CD14-positive monocyte (primary cell): ENCODE measurements around the gene MAP3K10. TPM values are rescaled to one million over a fixed set of nuclear protein-coding genes. Genes with fewer than 3 reads are reported as not detected.

Source experiments
- DNase-seq, 3 donors: peaks; one replicate each; pipeline ENCODE4 v3.0.0-alpha.2; 2011 to 2022
- H2AFZ ChIP-seq: 2 replicates; pipeline ENCODE4 v1.6.0; 2012; ENCODE audit warnings: mild to moderate bottlenecking, low read depth, low read length, inconsistent platforms; ENCODE audit not compliant: insufficient read depth, poor library complexity, severe bottlenecking
- H3K27ac ChIP-seq, 2 donors: 1 replicate in 1 of 2; 2 replicates in 1 of 2; pipeline ENCODE4 v1.5.1; 2012 to 2013; ENCODE audit warnings: low read length in 2 of 2, control low read depth in 1 of 2, inconsistent platforms in 1 of 2, low read depth in 1 of 2, mild to moderate bottlenecking in 1 of 2
- H3K27me3 ChIP-seq, 2 donors: one replicate each; pipeline versions ENCODE4 v1.6.0 to v1.6.1; 2011 to 2013; ENCODE audit warnings: low read length in 2 of 2; ENCODE audit not compliant: control insufficient read depth in 2 of 2, insufficient read depth in 2 of 2
- H3K36me3 ChIP-seq, 2 donors: replicated peaks in 1 of 2; 1 replicate in 1 of 2; 2 replicates in 1 of 2; pipeline versions ENCODE4 v1.5.1 to v1.6.1; 2012 to 2013; ENCODE audit warnings: low read length in 2 of 2, control low read depth in 1 of 2, inconsistent platforms in 1 of 2, mild to moderate bottlenecking in 1 of 2; ENCODE audit not compliant: insufficient read depth in 2 of 2, control insufficient read depth in 1 of 2
- H3K4me1 ChIP-seq, 2 donors: 1 replicate in 1 of 2; 2 replicates in 1 of 2; pipeline versions ENCODE4 v1.5.1 to v1.6.1; 2012 to 2013; ENCODE audit warnings: low read length in 2 of 2, control low read depth in 1 of 2, inconsistent platforms in 1 of 2, mild to moderate bottlenecking in 1 of 2, moderate library complexity in 1 of 2; ENCODE audit not compliant: insufficient read depth in 2 of 2, control insufficient read depth in 1 of 2
- H3K4me2 ChIP-seq: replicated peaks from 2 replicates; pipeline ENCODE3; 2012; ENCODE audit warnings: low read length, moderate library complexity, mild to moderate bottlenecking; ENCODE audit not compliant: poor library complexity, severe bottlenecking; ENCODE audit errors: extremely low read depth
- H3K4me3 ChIP-seq, 3 experiments: fragments of 200-600 bp in 1 of 3; sonication (generic) in 1 of 3; replicated peaks in 1 of 3; 1 replicate in 2 of 3; 2 replicates in 1 of 3; pipeline ENCODE4 v1.5.1; 2011 to 2013; ENCODE audit warnings: low read length in 3 of 3, mild to moderate bottlenecking in 3 of 3, control low read depth in 2 of 3, low read depth in 2 of 3, inconsistent platforms in 1 of 3, moderate library complexity in 1 of 3
- H3K79me2 ChIP-seq: 2 replicates; pipeline ENCODE4 v1.6.0; 2012; ENCODE audit warnings: mild to moderate bottlenecking, control low read depth, inconsistent platforms, low read length, moderate library complexity; ENCODE audit not compliant: insufficient read depth
- H3K9ac ChIP-seq: 2 replicates; pipeline ENCODE4 v1.6.0; 2017; ENCODE audit warnings: low read length, mild to moderate bottlenecking; ENCODE audit not compliant: insufficient read depth, poor library complexity, severe bottlenecking
- H3K9me3 ChIP-seq, 2 donors: replicated peaks in 1 of 2; 1 replicate in 1 of 2; 2 replicates in 1 of 2; pipeline versions ENCODE4 v1.5.1 to v1.6.1; 2012 to 2013; ENCODE audit warnings: low read length in 2 of 2, control low read depth in 1 of 2; ENCODE audit not compliant: control insufficient read depth in 1 of 2, insufficient read depth in 1 of 2
- H4K20me1 ChIP-seq: 2 replicates; pipeline ENCODE4 v1.6.0; 2012; ENCODE audit warnings: mild to moderate bottlenecking, low read length, control low read depth, moderate library complexity; ENCODE audit not compliant: insufficient read depth
- H3K27ac Mint-ChIP-seq, 7 donors: one replicate each; pipeline ENCODE4 v1.8.0; 2020; ENCODE audit warnings: mild to moderate bottlenecking in 7 of 7, mixed read lengths in 7 of 7, moderate library complexity in 6 of 7, inconsistent platforms in 2 of 7
- H3K27me3 Mint-ChIP-seq, 3 donors: one replicate each; pipeline ENCODE4 v1.8.0; 2021 to 2022; ENCODE audit warnings: low read depth in 3 of 3, mild to moderate bottlenecking in 3 of 3, mixed read lengths in 3 of 3, moderate library complexity in 3 of 3, inconsistent platforms in 1 of 3
- H3K36me3 Mint-ChIP-seq, 2 donors: one replicate each; pipeline ENCODE4 v1.8.0; 2020; ENCODE audit warnings: mixed read lengths in 2 of 2, inconsistent platforms in 1 of 2, mild to moderate bottlenecking in 1 of 2
- H3K4me1 Mint-ChIP-seq: one replicate; pipeline ENCODE4 v1.8.0; 2020; ENCODE audit warnings: mild to moderate bottlenecking, mixed read lengths
- H3K4me3 Mint-ChIP-seq, 2 donors: one replicate each; pipeline ENCODE4 v1.8.0; 2020; ENCODE audit warnings: mild to moderate bottlenecking in 2 of 2, mixed read lengths in 2 of 2, moderate library complexity in 1 of 2
- H3K9me3 Mint-ChIP-seq, 7 donors: one replicate each; pipeline ENCODE4 v1.8.0; 2020 to 2022; ENCODE audit warnings: mixed read lengths in 7 of 7, mild to moderate bottlenecking in 6 of 7, moderate library complexity in 6 of 7, inconsistent platforms in 2 of 7
- CTCF ChIP-seq: fragments of 200-600 bp; IDR thresholded peaks from one replicate; pipeline ENCODE4 v1.8.0; 2022; ENCODE audit warnings: antibody characterized with exemption, mild to moderate bottlenecking
- WGBS: methylation state at CpG from one replicate; pipeline ENCODE4 v1.1.5; 2013; ENCODE audit warnings: missing lambda C conversion rate; ENCODE audit not compliant: insufficient coverage; 5-methylcytosine and 5-hydroxymethylcytosine counted together
- intact Hi-C, 2 donors: fragments of 100-400 bp; cut with micrococcal nuclease; formaldehyde crosslinking; loops; one replicate each; pipeline versions ENCODE4 v1.15.0 to v1.15.1; 2023
- polyA plus RNA-seq, 3 donors: library from polyadenylated mRNA; depleted of rRNA in 1 of 3; unstranded in 2 of 3; stranded (reverse) in 1 of 3; fragments of 300-500 nt in 2 of 3; fragments of >200 nt in 1 of 3; fragmentation: Illumina TruSeq in 2 of 3; gene quantifications; 1 replicate in 2 of 3; 2 replicates in 1 of 3; pipeline ENCODE4 v1.2.3, GENCODE V29; 2012 to 2021

The MAP3K10 gene
- polyA plus RNA-seq, 3 donors = 0.05 to 9.1 TPM; not detected in 1

- Mint-ChIP-seq H3K27ac (no peak overlapping the region), H3K9me3 (no peaks in the 10 kb centered on the region), H3K36me3 (no peaks in the 10 kb centered on the region), H3K27me3 (peaks cover 0 to 1% (median 0%) of the 10 kb centered on the region in 3 donors), H3K4me3 (no peak overlapping the region), H3K4me1 (peaks cover 20% of the 10 kb centered on the region)
- H3K27ac ChIP-seq = no peak overlapping the region
- H3K27me3 ChIP-seq = no peaks in the 10 kb centered on the region
- no peak for DNase-seq
- no peaks in the 10 kb centered on the region for H4K20me1 ChIP-seq
- H2AFZ ChIP-seq = no peak overlapping the region
- H3K4me1 ChIP-seq = peaks cover 10 to 14% of the 10 kb centered on the region in 2 donors
- no peak for TF ChIP-seq CTCF
- no peak overlapping the region for H3K4me3 ChIP-seq
- H3K9me3 ChIP-seq = no peaks in the 10 kb centered on the region
- no peak overlapping the region for H3K4me2 ChIP-seq
- intact Hi-C loops = no loop called here
- no peaks in the 10 kb centered on the region for H3K36me3 ChIP-seq
- no peaks in the 10 kb centered on the region for H3K79me2 ChIP-seq
- H3K9ac ChIP-seq = no peak overlapping the region
- no CpG with 5 or more reads among the region's 3 CpGs for WGBS
Observed at GRCh38 chr19:40162104-40162503, 29.1 kb upstream of the MAP3K10 start.

GRCh38 chr19:40163541-40164129 is 27.6 kb upstream of the MAP3K10 start:
- intact Hi-C loops = no loop called here
- H3K27ac ChIP-seq = no peak overlapping the region
- H3K4me3 ChIP-seq = no peak overlapping the region
- peaks cover 10 to 14% of the 10 kb centered on the region in 2 donors for H3K4me1 ChIP-seq
- peaks cover 0 to 1% (median 0%) of the 10 kb centered on the region in 3 donors for H3K27me3 Mint-ChIP-seq
- H3K27me3 ChIP-seq = no peaks in the 10 kb centered on the region
- H3K4me1 Mint-ChIP-seq = peaks cover 20% of the 10 kb centered on the region
- TF ChIP-seq CTCF = no peak
- WGBS = 71% methylated on average over 3 of the region's 4 CpGs
- no peaks in the 10 kb centered on the region for H3K79me2 ChIP-seq
- no peak for DNase-seq
- H3K9me3 ChIP-seq = no peaks in the 10 kb centered on the region
- no peak overlapping the region for H3K4me3 Mint-ChIP-seq
- no peak overlapping the region for H3K4me2 ChIP-seq
- no peaks in the 10 kb centered on the region for H3K36me3 Mint-ChIP-seq
- no peaks in the 10 kb centered on the region for H4K20me1 ChIP-seq
- no peaks in the 10 kb centered on the region for H3K36me3 ChIP-seq
- peak overlapping the region in 3 of 7 donors; percentile 5 to 48 (median 33) for H3K27ac Mint-ChIP-seq
- no peaks in the 10 kb centered on the region for H3K9me3 Mint-ChIP-seq
- H2AFZ ChIP-seq = no peak overlapping the region
- no peak overlapping the region for H3K9ac ChIP-seq
